Cardiac fibroblast (primary cell): Measurements from ENCODE around the gene SESN2.

Source experiments
- DNase-seq, 2 donors: peaks; one replicate each; pipeline versions ENCODE4 v3.0.0 to v3.0.0-alpha.2; 2010; ENCODE audit warnings: low read depth in 2 of 2
- H3K4me3 ChIP-seq, 2 donors: replicated peaks in 1 of 2; 1 replicate in 1 of 2; 2 replicates in 1 of 2; pipeline ENCODE4 v1.5.1; 2011; ENCODE audit warnings: low read depth in 2 of 2, low read length in 2 of 2, mild to moderate bottlenecking in 2 of 2, moderate library complexity in 1 of 2
- CTCF ChIP-seq: IDR thresholded peaks from one replicate; pipeline ENCODE4 v1.5.1; 2011; ENCODE audit warnings: low read depth, mild to moderate bottlenecking, low read length, inconsistent platforms

SESN2 gene

GRCh38 chr1:28278763-28279162 lies 19.4 kb downstream of the SESN2 start:
- no peak for DNase-seq
- TF ChIP-seq CTCF = no peak
- H3K4me3 ChIP-seq = no peak overlapping the region

GRCh38 chr1:28279721-28280120 lies 20.4 kb downstream of the SESN2 start:
- DNase-seq = no peak
- no peak for TF ChIP-seq CTCF

GRCh38 chr1:28280501-28280900 lies 21.2 kb downstream of the SESN2 start:
- TF ChIP-seq CTCF = no peak
- DNase-seq = no peak

More at GRCh38 chr1:28279721-28280120, 20.4 kb downstream of the SESN2 start:
- no peak overlapping the region for H3K4me3 ChIP-seq

GRCh38 chr1:28280977-28281381 lies 21.7 kb downstream of the SESN2 start:
- no peak for DNase-seq
- no peak overlapping the region for H3K4me3 ChIP-seq
- TF ChIP-seq CTCF = no peak

More at GRCh38 chr1:28280501-28280900, 21.2 kb downstream of the SESN2 start:
- no peak overlapping the region for H3K4me3 ChIP-seq

DNA sequence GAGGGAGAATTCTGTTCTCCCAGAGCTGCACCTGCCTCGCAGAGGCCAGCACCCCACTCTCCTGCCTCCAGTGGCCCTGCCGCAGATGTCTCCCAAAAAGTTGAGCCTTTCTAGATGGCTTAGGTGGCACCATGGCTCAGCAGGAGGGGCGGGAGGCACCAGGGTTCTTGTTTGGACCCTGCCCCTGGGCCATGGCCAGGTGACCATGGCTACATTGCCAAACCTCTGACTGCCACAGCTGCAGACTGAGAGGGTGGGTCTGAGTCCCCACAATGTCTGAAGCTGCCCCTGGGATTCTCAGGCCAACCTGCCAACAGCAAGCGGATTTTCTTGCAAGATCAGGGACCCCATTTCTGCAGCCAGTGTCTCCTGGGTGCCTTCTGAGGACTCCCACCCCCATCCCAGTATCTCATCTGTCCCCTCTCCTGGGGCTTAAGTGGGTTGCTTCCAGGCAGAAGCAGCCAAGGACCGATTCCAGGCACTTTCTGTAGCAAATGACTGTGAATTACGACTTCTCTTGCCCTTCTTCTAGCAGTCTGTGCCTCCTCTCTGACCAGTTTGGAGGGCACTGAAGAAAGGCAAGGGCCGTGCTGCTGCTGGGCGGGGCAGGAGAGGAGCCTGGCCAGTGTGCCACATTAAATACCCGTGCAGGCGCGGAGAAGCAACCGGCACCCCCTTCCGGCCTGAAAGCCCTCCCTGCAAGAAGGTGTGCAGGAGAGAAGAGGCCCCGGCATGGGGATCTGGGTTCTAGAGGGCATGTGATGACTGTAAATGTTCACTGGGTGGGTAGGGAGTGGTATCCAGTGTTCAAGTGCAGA lies 22.5 kb downstream of the SESN2 start:
- TF ChIP-seq CTCF = no peak
- DNase-seq = no peak
- H3K4me3 ChIP-seq = no peak overlapping the region

DNA sequence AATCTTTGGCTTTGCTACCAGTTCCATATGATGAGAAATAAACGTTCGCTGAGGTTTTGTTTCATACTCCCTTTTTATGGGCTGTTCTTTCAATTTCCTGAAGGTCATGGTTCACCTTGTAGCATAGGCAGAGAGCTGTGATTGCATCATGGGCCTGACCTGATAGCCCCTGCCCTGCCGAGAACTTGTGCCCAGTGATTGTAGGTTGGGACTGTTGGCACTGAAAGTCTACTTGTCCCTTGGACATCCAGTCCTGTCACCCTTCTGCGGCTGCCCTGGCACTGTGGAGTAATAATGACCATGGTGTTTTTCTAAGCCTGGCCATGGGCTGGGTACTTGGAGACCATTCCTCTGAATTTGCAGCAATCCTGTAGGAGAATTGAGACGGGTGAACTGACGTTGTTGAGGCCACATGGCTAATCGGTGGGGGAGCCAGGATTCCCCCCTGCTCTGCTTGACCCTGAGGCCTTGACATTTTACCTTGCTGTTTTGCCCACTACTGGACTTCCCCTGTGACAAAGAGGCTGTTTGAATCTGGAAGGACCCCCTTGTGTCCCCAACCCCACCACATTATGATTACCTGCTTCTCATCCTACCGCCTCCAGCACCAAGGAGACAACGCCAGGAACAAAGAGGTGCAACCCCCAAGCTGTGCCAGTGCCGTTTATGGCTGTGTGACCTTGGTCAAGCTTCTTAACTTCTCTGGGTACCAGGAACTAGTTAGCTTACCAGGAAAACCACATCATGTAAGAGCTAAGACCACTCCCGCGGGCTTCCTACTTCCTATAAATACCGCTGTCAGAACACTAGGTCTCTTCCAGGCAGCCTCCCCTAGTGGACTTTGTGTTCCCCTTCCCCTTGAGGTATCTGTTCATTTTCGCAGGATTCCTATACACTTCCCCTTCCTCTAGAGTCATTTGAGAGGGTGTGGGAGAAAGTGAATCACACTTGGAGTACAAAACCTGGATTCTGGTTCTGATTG lies 23.4 kb downstream of the SESN2 start:
- DNase-seq = no peak
- H3K4me3 ChIP-seq = no peak overlapping the region
- no peak for TF ChIP-seq CTCF
